GM21723 (cell line): Measurements from ENCODE around the gene CRYBG1.
"Not testable (repeated sequence)": the region's sequence is repeated elsewhere in the genome, so short reads cannot be mapped to it uniquely, and the experiment has no call there.

Source experiments
- ATAC-seq: cut with Tn5 transposase; IDR thresholded peaks from one replicate; pipeline ENCODE4 v1.9.1; 2021; ENCODE audit warnings: mild to moderate bottlenecking, moderate library complexity; ENCODE audit not compliant: unreplicated experiment

Gene CRYBG1

GRCh38 chr6:106546691-106547414 is 186.3 kb downstream of the CRYBG1 start:
- ATAC-seq = no peak

- no peak for ATAC-seq
These were observed 187.3 kb downstream of the CRYBG1 start for GRCh38 chr6:106547601-106548453.

- not testable (repeated sequence) for ATAC-seq
These were observed 188.5 kb downstream of the CRYBG1 start for GRCh38 chr6:106548926-106549455.

- no peak for ATAC-seq
These were observed 189.0 kb downstream of the CRYBG1 start for GRCh38 chr6:106549521-106549920.

GRCh38 chr6:106551155-106551554 is 190.6 kb downstream of the CRYBG1 start:
- no peak for ATAC-seq

GRCh38 chr6:106553440-106553839 is 192.9 kb downstream of the CRYBG1 start:
- no peak for ATAC-seq

GRCh38 chr6:106555767-106556166 is 195.2 kb downstream of the CRYBG1 start:
- ATAC-seq = no peak

GRCh38 chr6:106556368-106556960 is 195.9 kb downstream of the CRYBG1 start:
- ATAC-seq = no peak

GRCh38 chr6:106557837-106558236 is 197.3 kb downstream of the CRYBG1 start:
- no peak for ATAC-seq

- ATAC-seq = no peak
These were observed 197.8 kb downstream of the CRYBG1 start for GRCh38 chr6:106558364-106558763.

GRCh38 chr6:106559659-106560058 is 199.1 kb downstream of the CRYBG1 start:
- ATAC-seq = not testable (repeated sequence)

- no peak for ATAC-seq
These were observed 200.6 kb downstream of the CRYBG1 start for GRCh38 chr6:106560996-106561685.

- no peak for ATAC-seq
These were observed 201.3 kb downstream of the CRYBG1 start for GRCh38 chr6:106561686-106562405.

- no peak for ATAC-seq
These were observed 203.1 kb downstream of the CRYBG1 start for GRCh38 chr6:106563614-106564013.

GRCh38 chr6:106564476-106564875 is 204.0 kb downstream of the CRYBG1 start:
- no peak for ATAC-seq

GRCh38 chr6:106568530-106568929 is 208.0 kb downstream of the CRYBG1 start:
- ATAC-seq = no peak

GRCh38 chr6:106569428-106569827 is 208.9 kb downstream of the CRYBG1 start:
- ATAC-seq = no peak

- ATAC-seq = no peak
These were observed 211.9 kb downstream of the CRYBG1 start for GRCh38 chr6:106572436-106572835.

- no peak for ATAC-seq
These were observed 212.5 kb downstream of the CRYBG1 start for GRCh38 chr6:106572875-106573585.
